Smooth muscle cell (in vitro differentiated cells): ENCODE results near the gene ADAD2. TPM values are rescaled to one million over a fixed set of nuclear protein-coding genes. Genes with fewer than 3 reads are reported as not detected.

Experiments used
- DNase-seq: peaks from one replicate; lab custom pipeline; 2025; ENCODE audit not compliant: unreplicated experiment; lab: John Stamatoyannopoulos, UW
- H2AFZ ChIP-seq: fragments of 200-600 bp; sonication (generic); 2 replicates; pipeline ENCODE4 v1.6.0; 2016; ENCODE audit warnings: antibody characterized with exemption, low read depth, mild to moderate bottlenecking
- H3F3A ChIP-seq: fragments of 200-600 bp; sonication (generic); 2 replicates; pipeline ENCODE4 v1.6.0; 2017; ENCODE audit warnings: antibody characterized with exemption, low read depth
- H3K27ac ChIP-seq: fragments of 200-600 bp; sonication (generic); 2 replicates; pipeline ENCODE4 v1.5.1; 2016; ENCODE audit warnings: low read depth, mild to moderate bottlenecking
- H3K27me3 ChIP-seq: fragments of 200-600 bp; sonication (generic); 2 replicates; pipeline ENCODE4 v1.6.1; 2016; ENCODE audit warnings: low read depth, mild to moderate bottlenecking
- H3K36me3 ChIP-seq: fragments of 200-600 bp; sonication (generic); 2 replicates; pipeline ENCODE4 v1.5.1; 2016; ENCODE audit warnings: low read depth
- H3K4me1 ChIP-seq: fragments of 200-600 bp; sonication (generic); 2 replicates; pipeline ENCODE4 v1.5.1; 2016; ENCODE audit warnings: low read depth
- H3K4me2 ChIP-seq: fragments of 200-600 bp; sonication (generic); 2 replicates; pipeline ENCODE4 v1.6.0; 2016; ENCODE audit warnings: mild to moderate bottlenecking
- H3K4me3 ChIP-seq: fragments of 200-600 bp; sonication (generic); 2 replicates; pipeline ENCODE4 v1.5.1; 2016; ENCODE audit warnings: mild to moderate bottlenecking
- H3K79me2 ChIP-seq: fragments of 200-600 bp; sonication (generic); 2 replicates; pipeline ENCODE4 v1.6.0; 2016; ENCODE audit warnings: low read depth, mild to moderate bottlenecking
- H3K9ac ChIP-seq: fragments of 200-600 bp; sonication (generic); 2 replicates; pipeline ENCODE4 v1.6.0; 2016; ENCODE audit warnings: low read depth
- H3K9me3 ChIP-seq: fragments of 200-600 bp; sonication (generic); replicated peaks from 2 replicates; pipeline ENCODE4 v1.5.1; 2016; ENCODE audit warnings: low read depth
- H4K20me1 ChIP-seq: fragments of 200-600 bp; sonication (generic); 2 replicates; pipeline ENCODE4 v1.6.0; 2016; ENCODE audit warnings: low read depth
- WGBS: methylation state at CpG from one replicate; pipeline ENCODE4 v1.1.7; 2016; ENCODE audit warnings: low lambda C conversion rate; 5-methylcytosine and 5-hydroxymethylcytosine counted together
- polyA plus RNA-seq: library from polyadenylated mRNA; unstranded; fragments of >200 nt; fragmentation: Nextera tagmentation; extraction: Ambion mirVana; gene quantifications from 2 replicates; pipeline ENCODE4 v1.2.1, GENCODE V29; 2016
- total RNA-seq: library from RNA; depleted of rRNA; stranded (reverse); fragments of >200 nt; gene quantifications from 2 replicates; pipeline ENCODE4 v1.2.3, GENCODE V29; 2014
- TF ChIP-seq, protein P1 (sequence below): fragments of 200-600 bp; sonication (generic); IDR thresholded peaks from 2 replicates; pipeline ENCODE4 v1.5.1; 2017; ENCODE audit warnings: borderline replicate concordance, mild to moderate bottlenecking, antibody characterized with exemption; ENCODE audit not compliant: insufficient read depth, poor library complexity, severe bottlenecking

Gene ADAD2
- total and polyA plus RNA-seq, 2 experiments from 2014 or later = not detected

DNA sequence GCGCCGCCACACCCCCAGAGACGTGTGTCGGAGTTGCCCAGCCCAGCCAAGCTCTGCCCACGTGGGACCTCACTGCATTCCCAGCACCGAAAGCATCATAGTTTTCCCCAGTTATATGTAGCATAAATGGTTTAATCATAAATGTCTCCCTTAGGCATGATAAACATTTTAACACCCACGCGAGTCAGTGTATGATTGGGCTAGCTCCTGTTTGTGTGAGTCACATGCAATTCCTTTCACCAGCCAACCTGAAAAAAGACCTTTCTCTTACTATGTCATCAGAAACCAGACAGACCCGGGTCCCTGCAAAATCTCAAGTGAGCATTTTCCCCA lies 13.2 kb upstream of the ADAD2 start:
- H3K4me3 ChIP-seq = no peak overlapping the region
- peaks cover 5% of the 10 kb centered on the region for H4K20me1 ChIP-seq
- H3K9me3 ChIP-seq = no peaks in the 10 kb centered on the region
- H3K27me3 ChIP-seq = no peaks in the 10 kb centered on the region
- peak overlapping the region; percentile 69 for H3K4me2 ChIP-seq
- H3K79me2 ChIP-seq = no peaks in the 10 kb centered on the region
- TF ChIP-seq, protein P1, sequence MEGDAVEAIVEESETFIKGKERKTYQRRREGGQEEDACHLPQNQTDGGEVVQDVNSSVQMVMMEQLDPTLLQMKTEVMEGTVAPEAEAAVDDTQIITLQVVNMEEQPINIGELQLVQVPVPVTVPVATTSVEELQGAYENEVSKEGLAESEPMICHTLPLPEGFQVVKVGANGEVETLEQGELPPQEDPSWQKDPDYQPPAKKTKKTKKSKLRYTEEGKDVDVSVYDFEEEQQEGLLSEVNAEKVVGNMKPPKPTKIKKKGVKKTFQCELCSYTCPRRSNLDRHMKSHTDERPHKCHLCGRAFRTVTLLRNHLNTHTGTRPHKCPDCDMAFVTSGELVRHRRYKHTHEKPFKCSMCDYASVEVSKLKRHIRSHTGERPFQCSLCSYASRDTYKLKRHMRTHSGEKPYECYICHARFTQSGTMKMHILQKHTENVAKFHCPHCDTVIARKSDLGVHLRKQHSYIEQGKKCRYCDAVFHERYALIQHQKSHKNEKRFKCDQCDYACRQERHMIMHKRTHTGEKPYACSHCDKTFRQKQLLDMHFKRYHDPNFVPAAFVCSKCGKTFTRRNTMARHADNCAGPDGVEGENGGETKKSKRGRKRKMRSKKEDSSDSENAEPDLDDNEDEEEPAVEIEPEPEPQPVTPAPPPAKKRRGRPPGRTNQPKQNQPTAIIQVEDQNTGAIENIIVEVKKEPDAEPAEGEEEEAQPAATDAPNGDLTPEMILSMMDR = no peak
- peak overlapping the region; percentile 71 for H3K9ac ChIP-seq
- H3K4me1 ChIP-seq = peaks cover 3% of the 10 kb centered on the region
- no peaks in the 10 kb centered on the region for H3K36me3 ChIP-seq
- DNase-seq = no peak
- H2AFZ ChIP-seq = no peak overlapping the region
- peaks cover 9% of the 10 kb centered on the region for H3F3A ChIP-seq
- peak overlapping the region; percentile 95 for H3K27ac ChIP-seq
- 35% methylated on average over 9 of the region's 9 CpGs for WGBS

DNA sequence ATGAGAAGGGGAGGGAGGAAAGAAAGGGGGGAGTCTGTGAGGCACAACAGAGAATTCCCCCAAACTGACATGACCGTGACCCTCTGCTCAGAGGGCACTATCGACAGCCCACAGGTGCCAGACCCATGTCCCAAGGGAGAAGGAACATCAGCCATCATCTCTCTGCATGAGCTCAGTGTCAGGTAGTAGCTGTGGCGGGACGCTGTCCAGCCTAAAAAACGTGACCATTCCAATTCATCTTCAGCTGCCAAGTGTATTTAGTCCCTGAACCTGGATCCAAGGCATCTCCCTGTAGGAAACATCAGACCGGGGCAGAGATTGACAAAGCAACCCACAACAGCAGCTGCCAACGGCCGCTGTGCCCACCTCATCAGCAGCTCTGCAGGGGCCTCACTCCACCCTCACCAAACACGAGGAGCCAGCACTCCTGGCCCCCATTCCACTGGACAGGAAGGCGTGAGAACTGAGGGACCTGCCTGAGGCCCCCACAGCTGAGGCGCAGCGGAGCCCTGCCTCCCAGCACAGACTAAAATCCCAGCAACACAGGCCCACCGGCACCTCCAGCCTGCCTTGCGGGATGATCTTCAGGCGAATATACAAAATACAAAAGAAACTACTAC lies 12.7 kb upstream of the ADAD2 start:
- peaks cover 9% of the 10 kb centered on the region for H3F3A ChIP-seq
- no peak overlapping the region for H2AFZ ChIP-seq
- TF ChIP-seq, protein P1 = no peak
- H3K27ac ChIP-seq = peak overlapping the region; percentile 95
- H3K4me3 ChIP-seq = no peak overlapping the region
- peaks cover 5% of the 10 kb centered on the region for H4K20me1 ChIP-seq
- no peaks in the 10 kb centered on the region for H3K79me2 ChIP-seq
- H3K4me1 ChIP-seq = peaks cover 3% of the 10 kb centered on the region
- WGBS = 98% methylated on average over 15 of the region's 15 CpGs
- no peaks in the 10 kb centered on the region for H3K36me3 ChIP-seq
- H3K27me3 ChIP-seq = no peaks in the 10 kb centered on the region
- DNase-seq = no peak
- no peaks in the 10 kb centered on the region for H3K9me3 ChIP-seq
- H3K4me2 ChIP-seq = no peak overlapping the region
- no peak overlapping the region for H3K9ac ChIP-seq

DNA sequence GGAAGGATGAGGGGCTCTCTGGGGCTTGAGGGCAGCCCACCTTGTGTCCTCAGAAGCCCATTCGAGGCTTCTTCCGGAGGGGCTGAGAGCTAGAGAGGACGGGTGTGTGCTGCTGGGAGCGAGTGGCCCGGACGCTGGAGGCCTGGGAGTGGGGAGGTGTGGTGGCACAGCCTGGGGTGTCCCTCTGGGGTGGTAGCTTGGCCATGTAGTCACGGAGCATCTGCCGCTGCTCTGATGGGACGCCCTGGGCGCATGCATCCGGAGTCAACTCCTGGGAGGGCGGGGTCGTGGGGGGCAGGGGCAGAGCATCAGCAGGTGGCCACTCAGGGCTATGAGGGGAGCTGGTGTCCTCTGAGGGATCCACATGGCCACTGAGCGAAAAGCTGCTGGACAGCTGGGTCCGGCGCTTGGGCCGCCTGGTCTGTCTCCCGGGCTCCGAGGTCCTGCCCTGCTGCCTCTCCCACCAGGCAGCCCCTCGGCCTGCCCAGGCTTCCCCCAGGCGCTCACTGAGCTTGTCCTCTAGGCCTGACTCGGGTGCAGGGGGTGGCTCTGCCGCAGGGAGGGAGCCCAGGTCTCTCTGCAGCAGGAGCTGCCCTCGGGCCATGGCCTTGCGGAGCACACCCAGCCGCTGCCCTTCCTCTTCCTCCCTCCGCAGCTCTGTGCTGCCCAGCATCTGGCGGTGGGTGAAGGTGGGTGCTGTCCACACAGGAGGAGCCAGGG lies 11.9 kb upstream of the ADAD2 start:
- no peak overlapping the region for H3K4me2 ChIP-seq
- H3K9ac ChIP-seq = no peak overlapping the region
- WGBS = 98% methylated on average over 16 of the region's 28 CpGs
- peaks cover 3% of the 10 kb centered on the region for H3K4me1 ChIP-seq
- H4K20me1 ChIP-seq = peaks cover 5% of the 10 kb centered on the region
- H3K9me3 ChIP-seq = no peaks in the 10 kb centered on the region
- H3K27ac ChIP-seq = no peak overlapping the region
- H3F3A ChIP-seq = peaks cover 9% of the 10 kb centered on the region
- no peak overlapping the region for H2AFZ ChIP-seq
- TF ChIP-seq, protein P1 = no peak
- H3K4me3 ChIP-seq = no peak overlapping the region
- no peak for DNase-seq
- no peaks in the 10 kb centered on the region for H3K36me3 ChIP-seq
- no peaks in the 10 kb centered on the region for H3K27me3 ChIP-seq
- no peaks in the 10 kb centered on the region for H3K79me2 ChIP-seq
